ENCODE data around the gene AKAP13. TPM values are rescaled to one million over a fixed set of nuclear protein-coding genes. Genes with fewer than 3 reads are reported as not detected.

The AKAP13 gene
- 134 to 153 TPM (median 145 TPM) in 5 replicates for total RNA-seq (2022; extraction: Qiagen RNA extraction)

GRCh38 chr15:85380217-85380811 is at the start of gene AKAP13:
TSS of gene AKAP13 (plus strand) at chr15:85380603. CDS start at chr15:85485721, 105,118 bp downstream.

GRCh38 chr15:85794598-85795336 is 414.4 kb downstream of the AKAP13 start, which contains the start of gene KLHL25:
TSS of gene KLHL25 (minus strand) at chr15:85794925. CDS start at chr15:85769810, 25,115 bp downstream.

All from A549 treated with AZD2906 at 1 μM for 4 hours (cell line).